ENCODE results near the gene HIGD2A. TPM values are rescaled to one million over a fixed set of nuclear protein-coding genes. Genes with fewer than 3 reads are reported as not detected.
A peak's percentile ranks its signal among the peaks of the same experiment; 100 is the strongest.

HIGD2A gene
- total and polyA plus RNA-seq, 2 of the 13 experiments (the other 11 are each of a cell fraction or from before 2014, with no cell fraction given), result 89.2 to 146 TPM

DNA sequence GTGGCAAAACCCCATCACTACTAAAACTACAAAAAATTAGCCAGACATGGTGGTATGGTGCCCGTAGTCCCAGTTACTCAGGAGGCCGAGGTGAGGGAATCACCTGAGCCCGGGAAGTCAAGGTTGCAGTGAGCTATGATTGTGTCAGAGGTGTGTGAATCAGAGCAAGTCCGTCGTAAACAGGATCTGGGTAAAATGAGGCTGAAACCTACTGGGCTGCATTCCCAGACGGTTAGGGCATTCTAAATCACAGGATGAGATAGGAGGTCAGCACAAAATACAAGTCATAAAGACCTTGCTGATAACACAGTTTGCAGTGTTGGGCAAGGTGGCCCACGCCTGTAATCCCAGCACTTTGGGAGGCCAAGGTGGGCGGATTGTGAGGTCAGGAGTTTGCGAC is 29.7 kb downstream of the HIGD2A start (continued):
- TF ChIP-seq, protein P1, sequence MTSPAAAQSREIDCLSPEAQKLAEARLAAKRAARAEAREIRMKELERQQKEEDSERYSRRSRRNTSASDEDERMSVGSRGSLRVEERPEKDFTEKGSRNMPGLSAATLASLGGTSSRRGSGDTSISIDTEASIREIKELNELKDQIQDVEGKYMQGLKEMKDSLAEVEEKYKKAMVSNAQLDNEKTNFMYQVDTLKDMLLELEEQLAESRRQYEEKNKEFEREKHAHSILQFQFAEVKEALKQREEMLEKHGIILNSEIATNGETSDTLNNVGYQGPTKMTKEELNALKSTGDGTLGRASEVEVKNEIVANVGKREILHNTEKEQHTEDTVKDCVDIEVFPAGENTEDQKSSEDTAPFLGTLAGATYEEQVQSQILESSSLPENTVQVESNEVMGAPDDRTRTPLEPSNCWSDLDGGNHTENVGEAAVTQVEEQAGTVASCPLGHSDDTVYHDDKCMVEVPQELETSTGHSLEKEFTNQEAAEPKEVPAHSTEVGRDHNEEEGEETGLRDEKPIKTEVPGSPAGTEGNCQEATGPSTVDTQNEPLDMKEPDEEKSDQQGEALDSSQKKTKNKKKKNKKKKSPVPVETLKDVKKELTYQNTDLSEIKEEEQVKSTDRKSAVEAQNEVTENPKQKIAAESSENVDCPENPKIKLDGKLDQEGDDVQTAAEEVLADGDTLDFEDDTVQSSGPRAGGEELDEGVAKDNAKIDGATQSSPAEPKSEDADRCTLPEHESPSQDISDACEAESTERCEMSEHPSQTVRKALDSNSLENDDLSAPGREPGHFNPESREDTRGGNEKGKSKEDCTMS (CRISPR knock-in tag; conservative IDR thresholded peaks at IDR 0.05), result no peak
- TF ChIP-seq, protein P2, sequence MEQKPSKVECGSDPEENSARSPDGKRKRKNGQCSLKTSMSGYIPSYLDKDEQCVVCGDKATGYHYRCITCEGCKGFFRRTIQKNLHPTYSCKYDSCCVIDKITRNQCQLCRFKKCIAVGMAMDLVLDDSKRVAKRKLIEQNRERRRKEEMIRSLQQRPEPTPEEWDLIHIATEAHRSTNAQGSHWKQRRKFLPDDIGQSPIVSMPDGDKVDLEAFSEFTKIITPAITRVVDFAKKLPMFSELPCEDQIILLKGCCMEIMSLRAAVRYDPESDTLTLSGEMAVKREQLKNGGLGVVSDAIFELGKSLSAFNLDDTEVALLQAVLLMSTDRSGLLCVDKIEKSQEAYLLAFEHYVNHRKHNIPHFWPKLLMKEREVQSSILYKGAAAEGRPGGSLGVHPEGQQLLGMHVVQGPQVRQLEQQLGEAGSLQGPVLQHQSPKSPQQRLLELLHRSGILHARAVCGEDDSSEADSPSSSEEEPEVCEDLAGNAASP (CRISPR knock-in tag; IDR thresholded peaks at IDR 0.05; ENCODE audit: borderline replicate concordance), result 0 out of 2 replicates have a peak, but pooled peaks have one; percentile 22
- peak; percentile 71 for TF ChIP-seq TEAD3 (CRISPR knock-in tag; optimal IDR thresholded peaks at IDR 0.05; ENCODE audit: borderline replicate concordance)
- no peak for TF ChIP-seq GABPB1 (CRISPR knock-in tag; IDR thresholded peaks at IDR 0.05)
- TF ChIP-seq ATAD3A (CRISPR knock-in tag; IDR thresholded peaks at IDR 0.05), result no peak
- no peak for TF ChIP-seq CREB1 (IDR thresholded peaks at IDR 0.05)
- TF ChIP-seq CREB1 (CRISPR knock-in tag; IDR thresholded peaks at IDR 0.05), result peak; percentile 28; the same call in 1 of the 2 replicates
- TF ChIP-seq ZNF576 (CRISPR knock-in tag; IDR thresholded peaks at IDR 0.05), result no peak
- TF ChIP-seq ZNF609 (CRISPR knock-in tag; IDR thresholded peaks at IDR 0.05; ENCODE audit: borderline replicate concordance), result no peak
- TF ChIP-seq, protein P3, sequence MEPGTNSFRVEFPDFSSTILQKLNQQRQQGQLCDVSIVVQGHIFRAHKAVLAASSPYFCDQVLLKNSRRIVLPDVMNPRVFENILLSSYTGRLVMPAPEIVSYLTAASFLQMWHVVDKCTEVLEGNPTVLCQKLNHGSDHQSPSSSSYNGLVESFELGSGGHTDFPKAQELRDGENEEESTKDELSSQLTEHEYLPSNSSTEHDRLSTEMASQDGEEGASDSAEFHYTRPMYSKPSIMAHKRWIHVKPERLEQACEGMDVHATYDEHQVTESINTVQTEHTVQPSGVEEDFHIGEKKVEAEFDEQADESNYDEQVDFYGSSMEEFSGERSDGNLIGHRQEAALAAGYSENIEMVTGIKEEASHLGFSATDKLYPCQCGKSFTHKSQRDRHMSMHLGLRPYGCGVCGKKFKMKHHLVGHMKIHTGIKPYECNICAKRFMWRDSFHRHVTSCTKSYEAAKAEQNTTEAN (CRISPR knock-in tag; conservative IDR thresholded peaks at IDR 0.05), result peak; percentile 63; the same call in 1 of the 2 replicates
- no peak for TF ChIP-seq SNAI1 (CRISPR knock-in tag; IDR thresholded peaks at IDR 0.05; ENCODE audit: borderline replicate concordance)
- TF ChIP-seq, protein P4, sequence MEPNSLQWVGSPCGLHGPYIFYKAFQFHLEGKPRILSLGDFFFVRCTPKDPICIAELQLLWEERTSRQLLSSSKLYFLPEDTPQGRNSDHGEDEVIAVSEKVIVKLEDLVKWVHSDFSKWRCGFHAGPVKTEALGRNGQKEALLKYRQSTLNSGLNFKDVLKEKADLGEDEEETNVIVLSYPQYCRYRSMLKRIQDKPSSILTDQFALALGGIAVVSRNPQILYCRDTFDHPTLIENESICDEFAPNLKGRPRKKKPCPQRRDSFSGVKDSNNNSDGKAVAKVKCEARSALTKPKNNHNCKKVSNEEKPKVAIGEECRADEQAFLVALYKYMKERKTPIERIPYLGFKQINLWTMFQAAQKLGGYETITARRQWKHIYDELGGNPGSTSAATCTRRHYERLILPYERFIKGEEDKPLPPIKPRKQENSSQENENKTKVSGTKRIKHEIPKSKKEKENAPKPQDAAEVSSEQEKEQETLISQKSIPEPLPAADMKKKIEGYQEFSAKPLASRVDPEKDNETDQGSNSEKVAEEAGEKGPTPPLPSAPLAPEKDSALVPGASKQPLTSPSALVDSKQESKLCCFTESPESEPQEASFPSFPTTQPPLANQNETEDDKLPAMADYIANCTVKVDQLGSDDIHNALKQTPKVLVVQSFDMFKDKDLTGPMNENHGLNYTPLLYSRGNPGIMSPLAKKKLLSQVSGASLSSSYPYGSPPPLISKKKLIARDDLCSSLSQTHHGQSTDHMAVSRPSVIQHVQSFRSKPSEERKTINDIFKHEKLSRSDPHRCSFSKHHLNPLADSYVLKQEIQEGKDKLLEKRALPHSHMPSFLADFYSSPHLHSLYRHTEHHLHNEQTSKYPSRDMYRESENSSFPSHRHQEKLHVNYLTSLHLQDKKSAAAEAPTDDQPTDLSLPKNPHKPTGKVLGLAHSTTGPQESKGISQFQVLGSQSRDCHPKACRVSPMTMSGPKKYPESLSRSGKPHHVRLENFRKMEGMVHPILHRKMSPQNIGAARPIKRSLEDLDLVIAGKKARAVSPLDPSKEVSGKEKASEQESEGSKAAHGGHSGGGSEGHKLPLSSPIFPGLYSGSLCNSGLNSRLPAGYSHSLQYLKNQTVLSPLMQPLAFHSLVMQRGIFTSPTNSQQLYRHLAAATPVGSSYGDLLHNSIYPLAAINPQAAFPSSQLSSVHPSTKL (CRISPR knock-in tag; IDR thresholded peaks at IDR 0.05), result peak; percentile 18; the same call in 1 of the 2 replicates
- TF ChIP-seq HOMEZ (CRISPR knock-in tag; IDR thresholded peaks at IDR 0.05; ENCODE audit: low read depth), result no peak

Measured in HepG2 (cell line).